HepG2 (cell line): Measurements from ENCODE around the gene ITSN2. TPM values are rescaled to one million over a fixed set of nuclear protein-coding genes. Genes with fewer than 3 reads are reported as not detected.

ENCODE experiments used
- ARNT ChIP-seq: fragments of 450-650 bp; IDR thresholded peaks from 2 replicates; pipeline ENCODE4 v1.6.1; 2017
- BATF2 ChIP-seq: sonication (generic); formaldehyde crosslinking; IDR thresholded peaks from 2 replicates; pipeline ENCODE4 v1.8.0; 2022; ENCODE audit warnings: mild to moderate bottlenecking, missing genetic modification reagents, moderate library complexity
- BCL6 ChIP-seq: IDR thresholded peaks from 2 replicates; pipeline ENCODE4 v1.6.1; 2016; ENCODE audit warnings: missing genetic modification reagents, missing compliant biosample characterization
- HDAC2 ChIP-seq: sonication (generic); formaldehyde crosslinking; IDR thresholded peaks from 2 replicates; pipeline ENCODE4 v1.4.0; 2020; ENCODE audit warnings: missing genetic modification reagents
- HNRNPH1 ChIP-seq: fragments of 200-400 bp; formaldehyde crosslinking; optimal IDR thresholded peaks from 2 replicates; pipeline ENCODE3; 2017; ENCODE audit warnings: mild to moderate bottlenecking, low read depth, low read length
- KLF13 ChIP-seq: sonication (generic); formaldehyde crosslinking; IDR thresholded peaks from 2 replicates; pipeline ENCODE4 v1.4.0; 2020; ENCODE audit warnings: mild to moderate bottlenecking, missing genetic modification reagents
- MAFF ChIP-seq: IDR thresholded peaks from 2 replicates; pipeline ENCODE4 v1.6.1; 2011; ENCODE audit warnings: low read depth, low read length, improper control_type of control experiment
- MATR3 ChIP-seq: sonication (generic); formaldehyde crosslinking; IDR thresholded peaks from 2 replicates; pipeline ENCODE4 v1.4.0; 2020; ENCODE audit warnings: missing genetic modification reagents
- MED8 ChIP-seq: sonication (generic); formaldehyde crosslinking; IDR thresholded peaks from 2 replicates; pipeline ENCODE4 v1.8.1; 2023; ENCODE audit warnings: mild to moderate bottlenecking, missing genetic modification reagents; ENCODE audit not compliant: insufficient replicate concordance
- MEIS2 ChIP-seq: sonication (generic); formaldehyde crosslinking; IDR thresholded peaks from 2 replicates; pipeline ENCODE4 v1.9.0; 2021; ENCODE audit warnings: mild to moderate bottlenecking, missing genetic modification reagents
- NBN ChIP-seq: fragments of 450-650 bp; conservative IDR thresholded peaks from 2 replicates; pipeline ENCODE4 v1.6.1; 2017
- NFIC ChIP-seq: IDR thresholded peaks from 2 replicates; pipeline ENCODE4 v1.6.1; 2012; ENCODE audit warnings: mild to moderate bottlenecking, low read length, inconsistent platforms
- RAD21 ChIP-seq: fragments of 450-650 bp; formaldehyde crosslinking; IDR thresholded peaks from 2 replicates; pipeline ENCODE4 v1.5.0; 2020; ENCODE audit warnings: mild to moderate bottlenecking
- RXRA ChIP-seq: sonication (generic); formaldehyde crosslinking; IDR thresholded peaks from 2 replicates; pipeline ENCODE4 v1.5.1; 2020; ENCODE audit warnings: missing genetic modification reagents
- SIN3A ChIP-seq: IDR thresholded peaks from 2 replicates; pipeline ENCODE4 v1.6.1; 2011; ENCODE audit warnings: low read depth, mild to moderate bottlenecking, control low read depth, low read length, borderline replicate concordance
- SIX1 ChIP-seq: sonication (generic); formaldehyde crosslinking; IDR thresholded peaks from 2 replicates; pipeline ENCODE4 v1.4.0; 2020; ENCODE audit warnings: missing genetic modification reagents, borderline replicate concordance
- XBP1 ChIP-seq: sonication (generic); formaldehyde crosslinking; IDR thresholded peaks from 2 replicates; pipeline ENCODE4 v1.5.0; 2020; ENCODE audit warnings: missing genetic modification reagents
- XRCC5 ChIP-seq: fragments of 200-400 bp; formaldehyde crosslinking; optimal IDR thresholded peaks from 2 replicates; pipeline ENCODE3; 2017; ENCODE audit warnings: mild to moderate bottlenecking, low read length
- YEATS4 ChIP-seq: sonication (generic); formaldehyde crosslinking; IDR thresholded peaks from 2 replicates; pipeline ENCODE4 v1.4.0; 2020; ENCODE audit warnings: missing genetic modification reagents, borderline replicate concordance
- ZNF331 ChIP-seq: sonication (generic); formaldehyde crosslinking; IDR thresholded peaks from 2 replicates; pipeline ENCODE4 v1.4.0; 2020; ENCODE audit warnings: missing genetic modification reagents
- ZNF33B ChIP-seq: sonication (generic); formaldehyde crosslinking; IDR thresholded peaks from 2 replicates; pipeline ENCODE4 v1.5.1; 2020; ENCODE audit warnings: mild to moderate bottlenecking, missing genetic modification reagents
- ZNF354B ChIP-seq: sonication (generic); formaldehyde crosslinking; IDR thresholded peaks from 2 replicates; pipeline ENCODE4 v1.8.0; 2022; ENCODE audit warnings: mild to moderate bottlenecking, missing genetic modification reagents
- ZNF543 ChIP-seq: sonication (generic); formaldehyde crosslinking; IDR thresholded peaks from 2 replicates; pipeline ENCODE4 v1.4.0; 2020; ENCODE audit warnings: mild to moderate bottlenecking, missing genetic modification reagents
- ZNF687 ChIP-seq: sonication (generic); formaldehyde crosslinking; IDR thresholded peaks from 2 replicates; pipeline ENCODE4 v1.5.1; 2020; ENCODE audit warnings: mild to moderate bottlenecking, missing genetic modification reagents, moderate library complexity
- polyA plus RNA-seq, 8 experiments: library from polyadenylated mRNA; depleted of rRNA in 3 of 8; stranded (reverse) in 7 of 8; unstranded in 1 of 8; fragments of >200 nt; fragmentation: Illumina TruSeq in 4 of 8; extraction: Trizol in 4 of 8; gene quantifications; 2 replicates each; pipeline versions ENCODE4 v1.2.1 to v1.2.3, GENCODE V29; 2011 to 2016; ENCODE audit warnings: low read depth in 4 of 8, missing spikeins in 1 of 8, mixed read lengths in 1 of 8; ENCODE audit not compliant: insufficient read depth in 1 of 8
- total RNA-seq, 5 experiments: library from RNA; depleted of rRNA; stranded (reverse); fragments of >200 nt; fragmentation: Illumina TruSeq; extraction: Trizol; gene quantifications; 2 replicates each; pipeline ENCODE4 v1.2.3, GENCODE V29; 2016; ENCODE audit warnings: low read depth in 1 of 5
- TF ChIP-seq, protein P1 (sequence below): sonication (generic); formaldehyde crosslinking; IDR thresholded peaks from 2 replicates; pipeline ENCODE4 v1.4.0; 2020; ENCODE audit warnings: missing genetic modification reagents, borderline replicate concordance

The ITSN2 gene
- total and polyA plus RNA-seq, 2 of the 13 experiments (the other 11 are each of a cell fraction or from before 2014, with no cell fraction given): 26.0 to 26.6 TPM

- TF ChIP-seq BATF2 (CRISPR knock-in tag) (no peak), YEATS4 (CRISPR knock-in tag) (no peak), ZNF33B (CRISPR knock-in tag) (no peak), ZNF687 (peak; percentile 52), SIN3A (no peak), KLF13 (CRISPR knock-in tag) (no peak), XRCC5 (peak; percentile 96), MAFF (no peak), ZNF354B (CRISPR knock-in tag) (no peak), ZNF331 (CRISPR knock-in tag) (peak; percentile 31; the same call in 1 of the 2 replicates), HDAC2 (CRISPR knock-in tag) (no peak; the same call in 1 of the 2 replicates), ZNF543 (CRISPR knock-in tag) (no peak), MED8 (CRISPR knock-in tag) (no peak), HNRNPH1 (no peak), RXRA (CRISPR knock-in tag) (0 out of 2 replicates have a peak, but pooled peaks have one; percentile 38), NBN (no peak), ARNT (no peak), NFIC (no peak), MATR3 (no peak), SIX1 (CRISPR knock-in tag) (no peak), RAD21 (CRISPR knock-in tag) (peak; percentile 97), XBP1 (CRISPR knock-in tag) (no peak), MEIS2 (CRISPR knock-in tag) (0 out of 2 replicates have a peak, but pooled peaks have one; percentile 33), BCL6 (CRISPR knock-in tag) (0 out of 2 replicates have a peak, but pooled peaks have one; percentile 29)
- TF ChIP-seq, protein P1, sequence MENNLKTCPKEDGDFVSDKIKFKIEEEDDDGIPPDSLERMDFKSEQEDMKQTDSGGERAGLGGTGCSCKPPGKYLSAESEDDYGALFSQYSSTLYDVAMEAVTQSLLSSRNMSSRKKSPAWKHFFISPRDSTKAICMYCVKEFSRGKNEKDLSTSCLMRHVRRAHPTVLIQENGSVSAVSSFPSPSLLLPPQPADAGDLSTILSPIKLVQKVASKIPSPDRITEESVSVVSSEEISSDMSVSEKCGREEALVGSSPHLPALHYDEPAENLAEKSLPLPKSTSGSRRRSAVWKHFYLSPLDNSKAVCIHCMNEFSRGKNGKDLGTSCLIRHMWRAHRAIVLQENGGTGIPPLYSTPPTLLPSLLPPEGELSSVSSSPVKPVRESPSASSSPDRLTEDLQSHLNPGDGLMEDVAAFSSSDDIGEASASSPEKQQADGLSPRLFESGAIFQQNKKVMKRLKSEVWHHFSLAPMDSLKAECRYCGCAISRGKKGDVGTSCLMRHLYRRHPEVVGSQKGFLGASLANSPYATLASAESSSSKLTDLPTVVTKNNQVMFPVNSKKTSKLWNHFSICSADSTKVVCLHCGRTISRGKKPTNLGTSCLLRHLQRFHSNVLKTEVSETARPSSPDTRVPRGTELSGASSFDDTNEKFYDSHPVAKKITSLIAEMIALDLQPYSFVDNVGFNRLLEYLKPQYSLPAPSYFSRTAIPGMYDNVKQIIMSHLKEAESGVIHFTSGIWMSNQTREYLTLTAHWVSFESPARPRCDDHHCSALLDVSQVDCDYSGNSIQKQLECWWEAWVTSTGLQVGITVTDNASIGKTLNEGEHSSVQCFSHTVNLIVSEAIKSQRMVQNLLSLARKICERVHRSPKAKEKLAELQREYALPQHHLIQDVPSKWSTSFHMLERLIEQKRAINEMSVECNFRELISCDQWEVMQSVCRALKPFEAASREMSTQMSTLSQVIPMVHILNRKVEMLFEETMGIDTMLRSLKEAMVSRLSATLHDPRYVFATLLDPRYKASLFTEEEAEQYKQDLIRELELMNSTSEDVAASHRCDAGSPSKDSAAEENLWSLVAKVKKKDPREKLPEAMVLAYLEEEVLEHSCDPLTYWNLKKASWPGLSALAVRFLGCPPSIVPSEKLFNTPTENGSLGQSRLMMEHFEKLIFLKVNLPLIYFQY (CRISPR knock-in tag): no peak
These were observed 195.8 kb downstream of the ITSN2 start (continued) for GRCh38 chr2:24164416-24164973.
